ENCODE results near the gene CNPY4. TPM values are rescaled to one million over a fixed set of nuclear protein-coding genes. Genes with fewer than 3 reads are reported as not detected.

Gene CNPY4
- total and polyA plus RNA-seq, 2 experiments from 2014 or later, result 13.8 to 18.4 TPM

- TF ChIP-seq CTCF (IDR thresholded peaks at IDR 0.05; ENCODE audit: low read depth, low read length), result no peak
- Histone ChIP-seq H3K9me3 (ENCODE audit: low read depth) (no peaks in the 10 kb centered on the region), H3K4me1 (ENCODE audit: low read depth) (peaks cover 8% of the 10 kb centered on the region), H3K36me3 (no peaks in the 10 kb centered on the region), H3K4me3 (no peak overlapping the region), H3K27me3 (no peaks in the 10 kb centered on the region), H3K27ac (no peak overlapping the region)
- no peak for DNase-seq (ENCODE audit: low read depth in 1 of 2, low spot score in 1 of 2)
Observed at GRCh38 chr7:100122568-100122967, 3.1 kb downstream of the CNPY4 start.

- no peak for TF ChIP-seq CTCF (IDR thresholded peaks at IDR 0.05; ENCODE audit: low read depth, low read length)
- Histone ChIP-seq H3K9me3 (ENCODE audit: low read depth) (no peaks in the 10 kb centered on the region), H3K36me3 (no peaks in the 10 kb centered on the region), H3K4me1 (ENCODE audit: low read depth) (peaks cover 8% of the 10 kb centered on the region), H3K27ac (no peak overlapping the region), H3K27me3 (no peaks in the 10 kb centered on the region), H3K4me3 (no peak overlapping the region)
- no peak for DNase-seq (ENCODE audit: low read depth in 1 of 2, low spot score in 1 of 2)
Observed at GRCh38 chr7:100124301-100125230, 5.1 kb downstream of the CNPY4 start.

GRCh38 chr7:100126239-100126930 lies 7.0 kb downstream of the CNPY4 start:
- no peaks in the 10 kb centered on the region for H3K4me1 ChIP-seq (ENCODE audit: low read depth)
- no peak for DNase-seq (ENCODE audit: low read depth in 1 of 2, low spot score in 1 of 2)
- H3K4me3 ChIP-seq, result peak overlapping the region; percentile 46
- H3K36me3 ChIP-seq, result no peaks in the 10 kb centered on the region
- H3K27ac ChIP-seq, result peak overlapping the region; percentile 93
- TF ChIP-seq CTCF (IDR thresholded peaks at IDR 0.05; ENCODE audit: low read depth, low read length), result no peak
- no peaks in the 10 kb centered on the region for H3K27me3 ChIP-seq
- H3K9me3 ChIP-seq (ENCODE audit: low read depth), result no peaks in the 10 kb centered on the region

- Histone ChIP-seq H3K4me1 (ENCODE audit: low read depth) (no peaks in the 10 kb centered on the region), H3K9me3 (ENCODE audit: low read depth) (no peaks in the 10 kb centered on the region), H3K27me3 (no peaks in the 10 kb centered on the region), H3K4me3 (peak within 1 kb of the TSS; percentile 46), H3K27ac (peak within 1 kb of the TSS; percentile 93), H3K36me3 (no peaks in the 10 kb centered on the region)
- TF ChIP-seq CTCF (IDR thresholded peaks at IDR 0.05; ENCODE audit: low read depth, low read length), result no peak
- DNase-seq (ENCODE audit: low read depth in 1 of 2, low spot score in 1 of 2), result peak; percentile 92 to 96
Observed at GRCh38 chr7:100126931-100127865, 7.8 kb downstream of the CNPY4 start, which contains the start of gene MBLAC1. MBLAC1 (plus strand) TSS chr7:100126967; CDS start chr7:100127396, 429 bp downstream.

All from cardiac muscle cell (in vitro differentiated cells and primary cell).